ENCODE data around the gene ZNF367. TPM values are rescaled to one million over a fixed set of nuclear protein-coding genes. Genes with fewer than 3 reads are reported as not detected.

The ZNF367 gene
- total and polyA plus RNA-seq, 2 experiments from 2014 or later, result 2.5 to 12.3 TPM

GRCh38 chr9:96440671-96441199, 22.6 kb upstream of the ZNF367 start (continued):
- TF ChIP-seq CTCF (conservative IDR thresholded peaks at IDR 0.05; ENCODE audit: low read depth in 2 of 2) (no peak), EZH2phosphoT487 (IDR thresholded peaks at IDR 0.05; ENCODE audit: unreplicated experiment) (no peak), ETS1 (IDR thresholded peaks at IDR 0.05) (no peak), STAT1 (IDR thresholded peaks at IDR 0.05; ENCODE audit: unreplicated experiment) (no peak)

GRCh38 chr9:96437454-96437853, 19.3 kb upstream of the ZNF367 start:
- Mint-ChIP-seq H3K9me3 (no peaks in the 10 kb centered on the region), H3K4me1 (no peaks in the 10 kb centered on the region), H3K27ac (no peak overlapping the region), H3K36me3 (ENCODE audit: low read depth) (no peaks in the 10 kb centered on the region), H3K27me3 (ENCODE audit: insufficient read depth, low read depth, poor library complexity) (peaks cover 8% of the 10 kb centered on the region), H3K4me3 (no peak overlapping the region)
- H3K4me2 ChIP-seq, result no peak overlapping the region
- ATAC-seq (no peak), DNase-seq (ENCODE audit: low spot score) (no peak)
- no peaks in the 10 kb centered on the region for H3K79me2 ChIP-seq (replicated peaks; ENCODE audit: insufficient read depth)
- no peaks in the 10 kb centered on the region for H3K27me3 ChIP-seq (ENCODE audit: insufficient read depth)
- no peaks in the 10 kb centered on the region for H4K20me1 ChIP-seq (replicated peaks; ENCODE audit: insufficient read depth)
- H3K36me3 ChIP-seq (ENCODE audit: insufficient read depth), result no peaks in the 10 kb centered on the region
- no peak for TF ChIP-seq ZNF462 (CRISPR knock-in tag; IDR thresholded peaks at IDR 0.05)
- TF ChIP-seq ETS1 (IDR thresholded peaks at IDR 0.05), result no peak
- TF ChIP-seq EZH2 (IDR thresholded peaks at IDR 0.05; ENCODE audit: low read depth, unreplicated experiment), result no peak
- TF ChIP-seq EZH2phosphoT487 (IDR thresholded peaks at IDR 0.05; ENCODE audit: unreplicated experiment), result no peak
- TF ChIP-seq POLR2AphosphoS5 (IDR thresholded peaks at IDR 0.05; ENCODE audit: low read depth), result no peak
- TF ChIP-seq CTCF (conservative IDR thresholded peaks at IDR 0.05; ENCODE audit: low read depth in 2 of 2), result no peak
- TF ChIP-seq JUNB (IDR thresholded peaks at IDR 0.05; ENCODE audit: unreplicated experiment), result no peak
- TF ChIP-seq NANOG (IDR thresholded peaks at IDR 0.05; ENCODE audit: borderline replicate concordance), result no peak
- no peak for TF ChIP-seq ZNF114 (CRISPR knock-in tag; IDR thresholded peaks at IDR 0.05)
- no peak for TF ChIP-seq CREB1 (CRISPR knock-in tag; IDR thresholded peaks at IDR 0.05; ENCODE audit: low read depth)
- TF ChIP-seq STAT1 (IDR thresholded peaks at IDR 0.05; ENCODE audit: unreplicated experiment), result no peak
- H2AFZ ChIP-seq, result no peak overlapping the region
- H3F3A ChIP-seq (replicated peaks; ENCODE audit: low read depth), result no peaks in the 10 kb centered on the region
- H3K4me3 ChIP-seq, result no peak overlapping the region
- no peaks in the 10 kb centered on the region for H3K9me2 ChIP-seq (ENCODE audit: insufficient read depth)
- H3K27ac ChIP-seq (ENCODE audit: low read depth), result no peak overlapping the region
- no peaks in the 10 kb centered on the region for H3K4me1 ChIP-seq (ENCODE audit: insufficient read depth)
